Karpas-422 (cell line): ENCODE results near the gene PC. TPM values are rescaled to one million over a fixed set of nuclear protein-coding genes. Genes with fewer than 3 reads are reported as not detected.

ENCODE experiments used
- DNase-seq: peaks from one replicate; pipeline ENCODE4 v3.0.0-alpha.2; 2015
- H2AFZ ChIP-seq: fragments of 200-600 bp; sonication (generic); 2 replicates; pipeline ENCODE4 v1.6.1; 2014; ENCODE audit warnings: antibody characterized with exemption, low read length, mixed read lengths
- H3K27ac ChIP-seq: fragments of 200-600 bp; sonication (generic); 2 replicates; pipeline ENCODE4 v1.5.1; 2014; ENCODE audit warnings: mild to moderate bottlenecking, low read length, moderate library complexity
- H3K27me3 ChIP-seq: fragments of 200-600 bp; sonication (generic); 2 replicates; pipeline ENCODE4 v1.6.1; 2014; ENCODE audit warnings: low read length, mixed read lengths
- H3K36me3 ChIP-seq: fragments of 200-600 bp; sonication (generic); 2 replicates; pipeline ENCODE4 v1.6.1; 2014; ENCODE audit warnings: low read length, mixed read lengths; ENCODE audit not compliant: insufficient read depth
- H3K4me1 ChIP-seq: fragments of 200-600 bp; sonication (generic); 2 replicates; pipeline ENCODE4 v1.6.1; 2014; ENCODE audit warnings: mild to moderate bottlenecking, low read length, mixed read lengths
- H3K4me2 ChIP-seq: fragments of 200-600 bp; sonication (generic); 2 replicates; pipeline ENCODE4 v1.6.1; 2014; ENCODE audit warnings: low read length, low read depth, mild to moderate bottlenecking; ENCODE audit not compliant: poor library complexity, severe bottlenecking
- H3K4me3 ChIP-seq: fragments of 200-600 bp; sonication (generic); 2 replicates; pipeline ENCODE4 v1.5.1; 2014; ENCODE audit warnings: mild to moderate bottlenecking, antibody characterized with exemption, low read length, mixed read lengths
- H3K79me2 ChIP-seq: fragments of 200-600 bp; sonication (generic); 2 replicates; pipeline ENCODE4 v1.6.1; 2014; ENCODE audit warnings: mild to moderate bottlenecking, low read length, mixed read lengths
- H3K9ac ChIP-seq: fragments of 200-600 bp; sonication (generic); 2 replicates; pipeline ENCODE4 v1.6.0; 2014; ENCODE audit warnings: low read length
- H3K9me2 ChIP-seq: fragments of 200-600 bp; sonication (generic), shearing (Covaris generic); replicated peaks from 2 replicates; pipeline ENCODE4 v1.6.0; 2014; ENCODE audit warnings: mild to moderate bottlenecking, low read length, moderate library complexity; ENCODE audit not compliant: insufficient read depth
- H3K9me3 ChIP-seq: fragments of 300-700, 200-600 bp; sonication (generic); 2 replicates; pipeline ENCODE4 v1.6.1; 2014; ENCODE audit warnings: low read length, mixed read lengths
- H4K20me1 ChIP-seq: fragments of 200-600 bp; sonication (generic); 2 replicates; pipeline ENCODE4 v1.6.1; 2014; ENCODE audit warnings: mild to moderate bottlenecking, antibody characterized with exemption, low read length, low read depth; ENCODE audit not compliant: insufficient read depth
- total RNA-seq: library from RNA; depleted of rRNA; stranded (reverse); fragments of >200 nt; shearing (Covaris generic); gene quantifications from 2 replicates; pipeline ENCODE4 v1.2.3, GENCODE V29; 2014; ENCODE audit warnings: low replicate concordance

The PC gene
- total RNA-seq, 1 experiment from 2014 or later: not detected

DNA sequence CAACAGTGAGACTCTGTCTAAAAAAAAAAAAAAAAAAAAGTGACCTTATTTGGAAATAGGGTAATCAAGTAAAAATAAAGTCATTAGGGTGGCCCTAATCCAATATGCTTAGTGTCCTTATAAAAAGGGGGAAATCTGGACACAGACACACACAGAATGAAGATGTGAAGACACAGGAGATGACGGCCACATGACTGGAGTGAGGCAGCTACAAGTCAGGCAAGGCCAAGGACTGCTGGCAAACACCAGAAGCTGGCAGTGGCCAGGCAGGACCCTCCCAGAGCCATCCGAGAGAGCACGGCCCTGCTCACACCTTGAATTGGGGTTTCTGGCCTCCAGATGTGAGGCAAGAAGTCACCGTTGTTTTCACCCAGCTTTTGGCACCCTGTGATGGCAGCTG, 72.7 kb downstream of the PC start:
- H3K79me2 ChIP-seq: no peaks in the 10 kb centered on the region
- no peak overlapping the region for H3K4me2 ChIP-seq
- H3K27me3 ChIP-seq: no peaks in the 10 kb centered on the region
- DNase-seq: no peak
- no peaks in the 10 kb centered on the region for H3K36me3 ChIP-seq
- H4K20me1 ChIP-seq: no peaks in the 10 kb centered on the region
- H3K9ac ChIP-seq: no peak overlapping the region
- no peak overlapping the region for H2AFZ ChIP-seq
- no peaks in the 10 kb centered on the region for H3K9me2 ChIP-seq
- H3K27ac ChIP-seq: no peak overlapping the region
- peaks cover 20% of the 10 kb centered on the region for H3K4me1 ChIP-seq
- no peak overlapping the region for H3K4me3 ChIP-seq
- no peaks in the 10 kb centered on the region for H3K9me3 ChIP-seq

DNA sequence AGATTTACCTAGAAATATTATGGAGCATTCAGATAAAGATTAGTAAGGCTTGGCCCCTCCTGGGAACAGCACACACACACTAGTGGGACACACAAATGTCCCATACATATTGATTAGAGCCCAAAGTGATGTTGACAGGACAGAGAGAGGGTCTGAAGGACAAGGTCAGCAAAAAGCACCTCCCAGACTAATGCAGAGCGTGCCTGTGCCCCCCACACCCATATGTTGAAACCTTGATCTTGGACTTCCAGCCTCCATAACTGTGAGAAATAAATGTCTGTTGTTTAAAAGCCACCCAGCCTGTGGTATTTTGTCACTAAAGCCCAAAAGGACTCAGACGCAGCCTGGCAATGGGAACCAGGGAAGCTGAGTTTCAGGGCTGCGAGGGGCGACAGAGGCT, 73.7 kb downstream of the PC start:
- no peak overlapping the region for H3K27ac ChIP-seq
- no peaks in the 10 kb centered on the region for H4K20me1 ChIP-seq
- no peaks in the 10 kb centered on the region for H3K9me2 ChIP-seq
- no peak for DNase-seq
- no peak overlapping the region for H2AFZ ChIP-seq
- H3K4me2 ChIP-seq: no peak overlapping the region
- H3K9ac ChIP-seq: no peak overlapping the region
- H3K4me1 ChIP-seq: peaks cover 30% of the 10 kb centered on the region
- H3K9me3 ChIP-seq: no peaks in the 10 kb centered on the region
- no peaks in the 10 kb centered on the region for H3K79me2 ChIP-seq
- no peak overlapping the region for H3K4me3 ChIP-seq
- no peaks in the 10 kb centered on the region for H3K27me3 ChIP-seq
- no peaks in the 10 kb centered on the region for H3K36me3 ChIP-seq

DNA sequence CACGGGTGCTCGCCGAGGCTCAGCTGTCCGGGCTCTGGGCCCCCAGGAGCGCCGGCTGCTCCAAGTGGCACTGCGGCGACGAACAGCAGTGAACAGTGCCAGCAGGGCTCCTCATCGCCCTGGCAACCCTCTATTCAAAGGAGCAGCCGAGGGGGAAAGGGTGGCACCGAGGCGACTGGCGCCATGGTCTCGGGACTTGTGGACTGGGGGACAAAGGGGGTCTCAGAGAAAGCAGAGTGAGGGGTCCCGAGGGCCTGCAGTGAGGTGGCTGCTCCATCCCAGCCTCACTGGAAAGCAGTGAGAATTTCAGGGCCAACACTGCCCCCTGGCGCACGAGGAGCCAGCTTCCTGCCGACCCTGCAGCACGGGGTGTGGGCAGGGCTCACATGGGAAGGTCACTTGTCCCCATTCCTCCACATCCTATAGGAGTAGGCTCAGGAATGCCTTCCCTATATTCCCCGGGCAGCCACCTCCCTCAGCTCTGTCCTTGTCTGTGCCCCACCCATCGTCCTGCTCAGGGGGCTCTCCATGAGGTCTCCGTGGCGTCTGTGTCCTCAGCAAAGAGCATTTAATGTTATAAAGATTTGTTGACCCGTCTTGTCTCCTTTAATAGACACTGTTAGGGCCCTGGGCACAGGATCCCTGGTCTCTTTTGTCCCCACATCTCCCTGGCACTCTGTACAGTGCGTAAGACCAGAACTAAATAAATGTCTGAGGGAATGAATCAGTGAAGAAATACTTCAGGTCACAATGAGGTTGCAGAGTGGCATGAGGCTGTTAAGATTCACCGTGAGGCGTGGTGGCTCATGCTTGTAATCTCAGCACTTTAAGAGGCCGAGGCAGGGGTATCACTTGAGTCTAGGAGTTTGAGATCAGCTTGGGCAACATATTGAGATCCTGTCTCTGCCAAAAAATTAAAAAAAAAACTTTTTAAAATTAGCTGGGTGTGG, 74.9 kb downstream of the PC start:
- peak overlapping the region; percentile 75; the same call in 1 of the 2 replicates for H2AFZ ChIP-seq
- peaks cover 30% of the 10 kb centered on the region for H3K4me1 ChIP-seq
- peak overlapping the region; percentile 35 for H3K4me2 ChIP-seq
- H3K4me3 ChIP-seq: no peak overlapping the region
- H4K20me1 ChIP-seq: no peaks in the 10 kb centered on the region
- H3K9me3 ChIP-seq: no peaks in the 10 kb centered on the region
- H3K36me3 ChIP-seq: no peaks in the 10 kb centered on the region
- no peaks in the 10 kb centered on the region for H3K9me2 ChIP-seq
- no peaks in the 10 kb centered on the region for H3K27me3 ChIP-seq
- no peaks in the 10 kb centered on the region for H3K79me2 ChIP-seq
- no peak overlapping the region for H3K27ac ChIP-seq
- no peak overlapping the region for H3K9ac ChIP-seq
- DNase-seq: peak; percentile 89

DNA sequence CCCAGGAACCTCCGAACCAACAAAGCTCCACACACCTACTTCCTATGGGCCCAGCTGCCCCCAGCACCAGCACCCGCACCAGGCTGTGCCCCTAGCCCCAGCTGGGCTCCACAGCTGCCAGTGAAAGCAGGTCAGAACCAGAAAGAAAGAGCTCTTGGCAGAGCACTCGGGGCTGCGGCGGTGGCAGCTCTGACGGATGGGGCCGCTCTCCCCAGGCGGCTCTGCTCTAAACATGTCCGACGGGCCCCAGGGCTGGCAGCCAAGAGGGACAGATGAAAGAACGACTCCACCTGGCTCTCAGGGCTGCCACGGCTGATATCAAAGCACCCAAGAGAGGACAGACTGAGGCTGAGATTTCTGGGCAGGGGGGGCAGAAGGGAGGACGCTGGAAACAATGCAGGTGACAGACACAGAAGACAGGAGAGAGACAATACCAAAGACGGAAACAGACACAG, 75.6 kb downstream of the PC start:
- no peak for DNase-seq
- H3K9me2 ChIP-seq: no peaks in the 10 kb centered on the region
- H4K20me1 ChIP-seq: no peaks in the 10 kb centered on the region
- H3K4me3 ChIP-seq: no peak overlapping the region
- no peaks in the 10 kb centered on the region for H3K9me3 ChIP-seq
- H3K4me2 ChIP-seq: no peak overlapping the region
- no peak overlapping the region for H2AFZ ChIP-seq
- peaks cover 30% of the 10 kb centered on the region for H3K4me1 ChIP-seq
- H3K27ac ChIP-seq: no peak overlapping the region
- H3K79me2 ChIP-seq: no peaks in the 10 kb centered on the region
- H3K9ac ChIP-seq: no peak overlapping the region
- no peaks in the 10 kb centered on the region for H3K27me3 ChIP-seq
- no peaks in the 10 kb centered on the region for H3K36me3 ChIP-seq

DNA sequence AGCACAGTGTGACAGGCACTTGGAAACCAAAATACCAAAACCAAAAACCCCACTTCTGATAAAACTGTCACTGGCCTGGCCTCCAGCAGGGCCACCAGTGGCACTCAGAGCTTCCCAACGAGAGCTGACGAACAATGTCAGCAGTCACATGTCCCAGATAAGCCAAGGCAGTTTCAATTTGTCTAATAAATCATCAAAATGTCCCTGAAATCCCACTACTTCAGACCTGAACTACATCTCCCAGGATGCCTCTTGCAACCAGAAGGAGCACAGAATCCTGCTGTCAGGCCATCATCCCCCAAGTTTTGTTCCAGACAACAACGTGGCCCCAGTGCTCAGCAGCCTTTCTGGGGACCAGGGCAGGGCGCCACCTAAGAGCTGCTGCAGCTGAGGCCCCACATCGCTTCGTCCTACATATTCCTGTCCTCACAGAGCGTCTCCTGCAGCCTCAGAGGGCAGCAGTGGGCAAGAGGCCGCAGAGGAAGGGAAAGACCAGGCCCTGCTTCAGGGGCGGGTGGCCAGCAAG, 76.2 kb downstream of the PC start:
- no peaks in the 10 kb centered on the region for H3K9me3 ChIP-seq
- no peaks in the 10 kb centered on the region for H3K79me2 ChIP-seq
- H3K4me2 ChIP-seq: peak overlapping the region; percentile 53
- no peak overlapping the region for H3K9ac ChIP-seq
- H3K4me3 ChIP-seq: no peak overlapping the region
- H3K27me3 ChIP-seq: no peaks in the 10 kb centered on the region
- H3K36me3 ChIP-seq: no peaks in the 10 kb centered on the region
- no peaks in the 10 kb centered on the region for H4K20me1 ChIP-seq
- peak; percentile 49 for DNase-seq
- no peak overlapping the region for H3K27ac ChIP-seq
- peaks cover 30% of the 10 kb centered on the region for H3K4me1 ChIP-seq
- no peak overlapping the region for H2AFZ ChIP-seq
- H3K9me2 ChIP-seq: no peaks in the 10 kb centered on the region

DNA sequence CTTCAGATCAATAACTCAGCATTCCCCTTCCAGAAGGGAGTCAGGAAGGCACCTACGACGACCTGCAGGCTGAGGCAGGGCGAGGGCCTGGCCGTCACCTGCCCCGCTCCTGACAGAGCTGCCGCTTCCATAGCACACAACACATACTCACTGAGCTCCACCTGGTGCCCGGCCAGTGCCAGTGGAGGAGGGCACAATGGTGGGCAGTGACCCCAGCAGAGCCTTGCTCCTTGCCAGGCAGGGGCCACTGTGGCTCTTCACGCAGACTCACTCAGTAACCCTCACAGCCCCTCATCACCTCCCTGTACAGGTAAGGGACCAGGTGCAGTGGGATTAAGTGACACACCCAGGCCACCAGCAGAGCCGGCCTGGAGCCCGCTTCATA, 76.7 kb downstream of the PC start:
- H3K4me3 ChIP-seq: peak overlapping the region; percentile 2; the same call in 1 of the 2 replicates
- H3K27ac ChIP-seq: peak overlapping the region; percentile 58
- H3K36me3 ChIP-seq: no peaks in the 10 kb centered on the region
- peak; percentile 51 for DNase-seq
- H3K4me2 ChIP-seq: peak overlapping the region; percentile 53
- H3K9me3 ChIP-seq: no peaks in the 10 kb centered on the region
- H4K20me1 ChIP-seq: no peaks in the 10 kb centered on the region
- H3K9me2 ChIP-seq: no peaks in the 10 kb centered on the region
- H2AFZ ChIP-seq: peak overlapping the region; percentile 56; the same call in 1 of the 2 replicates
- H3K4me1 ChIP-seq: peaks cover 30% of the 10 kb centered on the region
- peak overlapping the region; percentile 46 for H3K9ac ChIP-seq
- H3K79me2 ChIP-seq: no peaks in the 10 kb centered on the region
- no peaks in the 10 kb centered on the region for H3K27me3 ChIP-seq

DNA sequence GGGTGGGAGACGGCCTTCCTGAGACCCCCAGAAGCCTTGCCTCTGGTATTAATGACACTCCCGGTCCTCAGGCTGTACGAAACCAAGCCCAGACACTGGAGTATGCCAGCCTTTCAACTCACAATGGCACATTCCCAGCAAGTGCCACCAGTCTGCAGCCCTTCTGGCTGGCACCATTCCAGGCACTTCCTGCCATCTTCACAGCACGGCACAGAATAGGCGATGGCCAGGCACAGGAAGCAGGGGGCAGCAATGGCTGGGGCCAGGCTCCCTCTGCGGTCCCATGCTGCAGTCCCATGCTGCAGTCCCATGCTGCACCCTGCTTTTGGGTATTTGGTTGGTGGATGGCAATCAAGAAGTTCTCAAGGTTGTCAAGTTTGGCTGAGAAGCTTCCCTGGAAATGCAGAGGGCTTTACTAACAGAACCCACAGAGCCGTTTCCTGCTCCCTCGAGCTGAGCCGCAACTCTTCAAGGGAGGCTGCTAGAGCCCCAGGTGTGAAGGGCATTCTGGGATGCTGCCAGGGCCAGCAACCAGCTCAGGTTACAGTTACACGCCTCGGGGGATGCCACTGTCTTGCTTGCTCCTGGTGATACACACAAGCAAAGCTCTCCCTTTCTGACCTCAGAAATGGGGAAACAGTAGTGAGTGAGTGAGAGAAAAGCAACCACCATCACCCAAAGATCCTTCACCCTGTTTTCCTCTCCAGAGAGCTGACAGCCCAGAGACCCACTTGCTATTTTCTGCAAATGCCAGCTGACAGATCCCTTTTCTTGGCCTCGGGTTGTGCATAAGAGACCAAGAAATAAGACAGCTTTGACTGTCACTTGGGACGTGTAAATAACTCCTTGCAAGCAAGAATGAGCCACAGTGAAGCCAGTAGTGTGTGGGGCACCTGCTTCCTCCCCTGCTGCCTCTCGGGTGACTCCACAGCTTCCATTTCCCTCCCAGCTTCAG, 77.4 kb downstream of the PC start:
- DNase-seq: peak; percentile 89
- Histone ChIP-seq H2AFZ (peak overlapping the region; percentile 56), H3K36me3 (no peaks in the 10 kb centered on the region), H3K9ac (peak overlapping the region; percentile 46), H3K79me2 (no peaks in the 10 kb centered on the region), H4K20me1 (no peaks in the 10 kb centered on the region), H3K4me2 (peak overlapping the region; percentile 53), H3K4me3 (peak overlapping the region; percentile 2; the same call in 1 of the 2 replicates), H3K27me3 (no peaks in the 10 kb centered on the region), H3K27ac (peak overlapping the region; percentile 58), H3K9me2 (no peaks in the 10 kb centered on the region), H3K9me3 (no peaks in the 10 kb centered on the region), H3K4me1 (peaks cover 30% of the 10 kb centered on the region)
